ENCODE measurements around the gene SMAD3. TPM values are rescaled to one million over a fixed set of nuclear protein-coding genes. Genes with fewer than 3 reads are reported as not detected.

Gene SMAD3
- total and polyA plus RNA-seq, 4 donors = 4.0 to 12.2 (median 5.5) TPM

GRCh38 chr15:67048281-67049279 is 16.8 kb upstream of the SMAD3 start (continued):
- peak; percentile 60 for TF ChIP-seq REST (IDR thresholded peaks at IDR 0.05)
- TF ChIP-seq MAX (IDR thresholded peaks at IDR 0.05) = peak; percentile 91
- TF ChIP-seq YY1 (IDR thresholded peaks at IDR 0.05) = peak; percentile 71
- TF ChIP-seq HNF4A (conservative IDR thresholded peaks at IDR 0.05) = peak; percentile 89 to 93
- TF ChIP-seq ZBTB33 (IDR thresholded peaks at IDR 0.05) = peak; percentile 41

DNA sequence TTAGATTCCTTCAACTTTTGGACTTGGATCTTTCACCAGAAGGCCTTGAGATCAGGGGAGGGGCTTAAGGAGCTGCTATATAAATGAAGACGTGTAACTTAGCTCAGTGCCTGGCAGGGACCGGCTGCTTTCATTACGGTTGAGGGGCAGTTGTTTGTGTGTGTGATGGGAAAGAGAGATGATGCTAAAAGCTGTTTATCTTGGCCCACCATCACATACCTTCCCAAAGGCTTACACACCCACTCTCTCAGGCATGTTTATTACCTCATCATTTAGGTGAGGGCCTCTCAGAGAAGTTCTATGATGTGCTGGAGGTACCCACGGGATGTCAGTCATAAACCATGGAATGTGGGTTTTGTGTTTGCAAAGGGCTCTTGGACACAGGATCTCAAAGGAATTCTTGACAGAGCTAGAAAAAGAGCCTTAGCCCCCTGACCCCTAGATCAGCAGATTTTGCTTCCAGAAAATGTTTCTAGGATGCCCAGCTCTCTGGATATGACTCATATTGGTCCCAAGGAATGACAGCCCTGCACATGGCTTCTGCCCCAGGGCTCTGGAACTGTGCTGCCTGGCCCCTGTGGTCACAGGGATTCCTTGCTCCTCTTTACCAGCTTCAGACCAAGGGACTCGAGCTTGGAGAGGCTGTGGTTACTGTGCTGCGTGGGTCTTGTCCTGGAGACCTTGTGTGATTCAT is 15.9 kb upstream of the SMAD3 start:
- WGBS = 47% methylated on average over 6 of the region's 6 CpGs
- H3K4me1 ChIP-seq (ENCODE audit: control insufficient read depth in 4 of 4, insufficient read depth in 4 of 4, low read length in 3 of 4) = peaks cover 18 to 68% (median 48%) of the 10 kb centered on the region in 4 donors

More for the DNA sequence above, 15.9 kb upstream of the SMAD3 start:
- no peaks in the 10 kb centered on the region for H3K27me3 ChIP-seq (ENCODE audit: control insufficient read depth in 4 of 4, insufficient read depth in 4 of 4, low read length in 3 of 4)
- no peaks in the 10 kb centered on the region for H3K36me3 ChIP-seq (ENCODE audit: control insufficient read depth in 4 of 4, insufficient read depth in 3 of 4, low read depth in 1 of 4, low read length in 3 of 4)
- H3K4me3 ChIP-seq (ENCODE audit: low read depth in 1 of 3, low read length in 3 of 3) = no peak overlapping the region
- no peaks in the 10 kb centered on the region for H3K9me3 ChIP-seq (ENCODE audit: control insufficient read depth in 4 of 4, low read length in 3 of 4)
- H3K27ac ChIP-seq (ENCODE audit: low read depth in 1 of 2, low read length in 2 of 2) = peak overlapping the region; percentile 95 to 96
- peak overlapping the region; percentile 1 to 26 for H3K9ac ChIP-seq (ENCODE audit: low read depth in 1 of 2, low read length in 2 of 2)
- no peak for DNase-seq (ENCODE audit: low spot score)
- TF ChIP-seq FOXA2 (IDR thresholded peaks at IDR 0.05) (no peak), MAX (IDR thresholded peaks at IDR 0.05) (no peak), FOXA1 (IDR thresholded peaks at IDR 0.05) (no peak), ZBTB33 (IDR thresholded peaks at IDR 0.05) (no peak), HNF4G (IDR thresholded peaks at IDR 0.05) (no peak), EGR1 (IDR thresholded peaks at IDR 0.05; ENCODE audit: low read depth in 2 of 2) (peak in 1 of 2 donors; percentile 20), SP1 (IDR thresholded peaks at IDR 0.05) (no peak), YY1 (IDR thresholded peaks at IDR 0.05) (no peak)

All from liver (tissue), 9 donors.